B cell (primary cell): ENCODE data around the gene COPS8.

Experiments used
- EZH2 ChIP-seq: IDR thresholded peaks from 2 replicates; pipeline ENCODE4 v1.6.1; 2012; ENCODE audit warnings: borderline replicate concordance, low read depth, mild to moderate bottlenecking, moderate library complexity, low read length; ENCODE audit not compliant: insufficient read depth, poor library complexity, severe bottlenecking
- TF ChIP-seq, protein P1 (sequence below): fragments of 200-600 bp; IDR thresholded peaks from one replicate; pipeline ENCODE4 v1.8.0; 2022; ENCODE audit warnings: antibody characterized with exemption, mild to moderate bottlenecking

DNA sequence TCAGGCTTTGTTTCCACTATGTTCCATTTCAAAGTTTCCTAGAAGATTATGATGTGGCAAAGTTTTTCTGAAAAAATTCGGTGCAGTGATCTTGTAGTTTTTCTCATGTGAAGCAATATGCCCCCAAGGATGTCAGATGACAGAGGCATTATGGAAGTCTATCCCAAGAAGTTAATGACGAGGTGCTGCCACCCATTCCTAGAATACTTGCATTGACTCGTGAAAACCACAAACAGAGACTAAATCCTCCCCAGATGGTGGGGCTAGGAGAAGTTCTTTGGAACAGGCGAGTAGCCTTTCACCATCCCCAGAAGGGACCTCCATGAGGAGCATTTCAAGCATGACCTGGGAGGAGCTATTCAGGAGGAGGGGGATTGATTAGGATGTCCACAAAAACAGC is 40.2 kb upstream of the COPS8 start:
- TF ChIP-seq, protein P1, sequence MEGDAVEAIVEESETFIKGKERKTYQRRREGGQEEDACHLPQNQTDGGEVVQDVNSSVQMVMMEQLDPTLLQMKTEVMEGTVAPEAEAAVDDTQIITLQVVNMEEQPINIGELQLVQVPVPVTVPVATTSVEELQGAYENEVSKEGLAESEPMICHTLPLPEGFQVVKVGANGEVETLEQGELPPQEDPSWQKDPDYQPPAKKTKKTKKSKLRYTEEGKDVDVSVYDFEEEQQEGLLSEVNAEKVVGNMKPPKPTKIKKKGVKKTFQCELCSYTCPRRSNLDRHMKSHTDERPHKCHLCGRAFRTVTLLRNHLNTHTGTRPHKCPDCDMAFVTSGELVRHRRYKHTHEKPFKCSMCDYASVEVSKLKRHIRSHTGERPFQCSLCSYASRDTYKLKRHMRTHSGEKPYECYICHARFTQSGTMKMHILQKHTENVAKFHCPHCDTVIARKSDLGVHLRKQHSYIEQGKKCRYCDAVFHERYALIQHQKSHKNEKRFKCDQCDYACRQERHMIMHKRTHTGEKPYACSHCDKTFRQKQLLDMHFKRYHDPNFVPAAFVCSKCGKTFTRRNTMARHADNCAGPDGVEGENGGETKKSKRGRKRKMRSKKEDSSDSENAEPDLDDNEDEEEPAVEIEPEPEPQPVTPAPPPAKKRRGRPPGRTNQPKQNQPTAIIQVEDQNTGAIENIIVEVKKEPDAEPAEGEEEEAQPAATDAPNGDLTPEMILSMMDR = no peak
- TF ChIP-seq EZH2 = no peak
